Measurements from ENCODE around the gene TBC1D5. TPM values are rescaled to one million over a fixed set of nuclear protein-coding genes. Genes with fewer than 3 reads are reported as not detected.

The TBC1D5 gene
- total RNA-seq, 1 donor from 2014 or later, result 106 TPM

DNA sequence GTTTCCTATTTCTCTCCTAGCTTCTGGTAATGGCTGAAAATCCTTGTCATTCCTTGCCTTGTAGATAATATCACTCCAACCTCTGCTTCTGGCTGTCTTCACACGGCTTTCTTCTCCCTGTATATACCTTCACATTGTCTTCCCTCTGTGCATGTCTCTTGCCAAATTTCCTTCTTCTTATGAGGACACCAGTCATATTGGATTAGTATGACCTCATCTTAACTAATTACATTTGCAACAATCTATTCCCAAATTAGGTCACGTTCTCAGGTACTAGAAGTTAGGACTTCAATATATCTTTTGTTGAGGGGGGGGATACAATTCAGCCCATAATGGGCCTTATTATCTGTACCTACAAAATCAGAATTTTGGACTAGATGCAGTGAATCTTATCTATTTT is 440.3 kb downstream of the TBC1D5 start:
- intact Hi-C loops (cut with micrococcal nuclease), result no loop called here
- ChIA-PET POLR2A (no interaction called here), CTCF (interaction anchor here (1.3 kb wide), 1 partner anchor 44 kb away, joined by 3 read pairs; no protein-coding TSS in a partner anchor)
- H3K27ac Mint-ChIP-seq, result no peak overlapping the region
- H3K4me3 Mint-ChIP-seq, result no peak overlapping the region
- TF ChIP-seq CTCF (IDR thresholded peaks at IDR 0.05), result no peak
- ATAC-seq (ENCODE audit: low read depth) (no peak), DNase-seq (no peak)
- H3K4me1 Mint-ChIP-seq, result peaks cover 3% of the 10 kb centered on the region
- H3K27me3 Mint-ChIP-seq, result no peaks in the 10 kb centered on the region
- peaks cover 29% of the 10 kb centered on the region for H3K36me3 Mint-ChIP-seq (ENCODE audit: low read depth)
- no peaks in the 10 kb centered on the region for H3K9me3 Mint-ChIP-seq

DNA sequence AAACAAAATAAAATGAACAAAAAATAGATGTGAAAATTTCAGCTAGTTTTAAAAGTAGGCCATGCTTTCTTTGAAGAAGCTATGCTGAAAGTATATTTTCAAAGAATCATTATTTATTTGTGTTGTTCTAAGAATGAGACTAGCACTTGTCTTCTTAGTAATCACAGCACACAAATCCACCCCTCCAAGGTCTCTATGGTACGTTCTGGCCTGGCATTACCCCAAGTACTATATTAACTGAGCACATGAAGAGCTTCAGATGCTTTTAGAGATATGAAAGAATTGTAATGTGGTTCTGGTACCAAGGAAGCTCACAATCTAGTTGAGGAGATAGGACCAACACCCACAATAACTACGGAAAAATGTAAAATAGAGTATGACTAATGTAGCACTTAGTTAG is 441.2 kb downstream of the TBC1D5 start:
- no peak for TF ChIP-seq CTCF (IDR thresholded peaks at IDR 0.05)
- DNase-seq (no peak), ATAC-seq (ENCODE audit: low read depth) (no peak)
- Mint-ChIP-seq H3K9me3 (no peaks in the 10 kb centered on the region), H3K36me3 (ENCODE audit: low read depth) (peaks cover 28% of the 10 kb centered on the region), H3K27me3 (no peaks in the 10 kb centered on the region), H3K4me1 (peaks cover 3% of the 10 kb centered on the region), H3K27ac (no peak overlapping the region), H3K4me3 (no peak overlapping the region)
- intact Hi-C loops (cut with micrococcal nuclease), result no loop called here
- CTCF ChIA-PET, result interaction anchor here (1.3 kb wide), 1 partner anchor 43 kb away, joined by 3 read pairs; no protein-coding TSS in a partner anchor
- POLR2A ChIA-PET, result no interaction called here

GRCh38 chr3:17300441-17300840 is 442.0 kb downstream of the TBC1D5 start:
- no peak for DNase-seq
- H3K4me1 Mint-ChIP-seq, result peaks cover 3% of the 10 kb centered on the region

DNA sequence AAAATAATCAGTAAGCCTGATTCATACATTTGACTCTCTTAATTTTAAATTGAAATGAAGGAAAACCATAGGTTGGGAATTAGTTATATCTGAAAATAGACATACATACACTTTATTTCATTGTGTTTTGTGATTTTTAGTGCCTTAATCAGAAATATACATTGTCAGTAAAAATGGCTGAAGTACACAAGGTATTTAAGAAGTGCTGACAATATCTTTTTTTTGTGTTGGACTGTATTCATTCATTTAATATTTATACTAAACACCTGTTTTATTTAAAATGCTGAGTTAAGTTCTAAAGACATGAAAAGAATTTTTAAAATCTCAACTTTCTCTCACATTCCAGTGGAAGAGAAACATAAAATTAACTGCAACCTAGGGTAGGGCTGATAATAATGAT is 444.4 kb downstream of the TBC1D5 start:
- Mint-ChIP-seq H3K9me3 (no peaks in the 10 kb centered on the region), H3K27ac (no peak overlapping the region), H3K4me1 (peaks cover 3% of the 10 kb centered on the region), H3K4me3 (no peak overlapping the region), H3K36me3 (ENCODE audit: low read depth) (peaks cover 22% of the 10 kb centered on the region), H3K27me3 (no peaks in the 10 kb centered on the region)
- CTCF ChIA-PET, result no interaction called here
- intact Hi-C loops (cut with micrococcal nuclease), result no loop called here
- no peak for DNase-seq
- no peak for ATAC-seq (ENCODE audit: low read depth)
- no peak for TF ChIP-seq CTCF (IDR thresholded peaks at IDR 0.05)
- POLR2A ChIA-PET, result no interaction called here

More at GRCh38 chr3:17300441-17300840, 442.0 kb downstream of the TBC1D5 start:
- no peak for TF ChIP-seq CTCF (IDR thresholded peaks at IDR 0.05)
- Mint-ChIP-seq H3K27me3 (no peaks in the 10 kb centered on the region), H3K4me3 (no peak overlapping the region), H3K9me3 (no peaks in the 10 kb centered on the region), H3K36me3 (ENCODE audit: low read depth) (peaks cover 24% of the 10 kb centered on the region), H3K27ac (no peak overlapping the region)
- intact Hi-C loops (cut with micrococcal nuclease), result no loop called here
- no peak for ATAC-seq (ENCODE audit: low read depth)
- ChIA-PET POLR2A (no interaction called here), CTCF (no interaction called here)

GRCh38 chr3:17292556-17292955 is 449.9 kb downstream of the TBC1D5 start:
- intact Hi-C loops (cut with micrococcal nuclease), result no loop called here
- no peaks in the 10 kb centered on the region for H3K27me3 Mint-ChIP-seq
- TF ChIP-seq CTCF (IDR thresholded peaks at IDR 0.05), result no peak
- no peak overlapping the region for H3K4me3 Mint-ChIP-seq
- no peak for DNase-seq
- no peak for ATAC-seq (ENCODE audit: low read depth)
- H3K9me3 Mint-ChIP-seq, result no peaks in the 10 kb centered on the region
- H3K27ac Mint-ChIP-seq, result no peak overlapping the region
- no peaks in the 10 kb centered on the region for H3K4me1 Mint-ChIP-seq
- CTCF ChIA-PET, result interaction anchor here (1.2 kb wide), 1 partner anchor 549 kb away, joined by 6 read pairs; no protein-coding TSS in a partner anchor
- POLR2A ChIA-PET, result no interaction called here
- H3K36me3 Mint-ChIP-seq (ENCODE audit: low read depth), result peaks cover 43% of the 10 kb centered on the region

Data from activated B cell treated with CpG ODN at 0.5 μM for 24 hours (primary cell).